ENCODE data around the gene TEDC2.

Gene TEDC2

DNA sequence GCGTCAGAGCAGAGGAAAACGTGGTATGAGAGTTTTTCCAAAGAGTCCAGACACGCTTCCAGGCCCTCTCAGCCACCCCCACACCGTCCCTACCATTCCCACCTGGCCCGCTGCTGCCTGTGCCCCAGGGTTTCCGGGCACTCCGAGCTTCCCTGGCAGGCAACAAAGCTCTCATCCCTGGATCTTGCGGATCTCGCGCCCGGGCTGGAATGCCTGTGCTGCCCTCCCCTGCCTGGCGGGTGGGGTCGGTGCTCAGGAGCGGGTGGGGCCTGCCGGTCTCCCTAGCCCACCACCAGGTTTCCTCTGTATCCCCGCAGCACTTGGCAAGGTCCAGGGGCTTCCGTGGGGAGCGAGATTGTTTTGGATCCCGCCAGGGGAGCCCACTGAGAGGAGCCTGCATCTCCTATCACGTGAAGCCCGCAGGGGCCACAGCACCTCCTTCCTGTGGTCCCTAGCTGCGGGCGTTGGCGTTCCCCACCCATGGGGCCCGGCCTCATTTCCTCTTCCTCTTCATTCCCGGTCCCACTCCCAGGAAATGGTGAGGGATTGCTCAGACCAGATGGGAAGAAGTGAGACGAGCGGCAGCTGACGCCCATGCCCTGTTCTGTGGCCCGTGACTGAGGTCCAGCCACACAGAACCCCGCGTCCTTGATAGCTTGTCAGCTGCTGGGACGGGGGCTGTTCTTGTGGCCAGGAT lies 26.1 kb downstream of the TEDC2 start:
- Histone ChIP-seq H3K4me3 (ENCODE audit: low read depth, low read length) (no peak overlapping the region), H3K27me3 (ENCODE audit: control insufficient read depth, insufficient read depth, low read length) (no peaks in the 10 kb centered on the region)

DNA sequence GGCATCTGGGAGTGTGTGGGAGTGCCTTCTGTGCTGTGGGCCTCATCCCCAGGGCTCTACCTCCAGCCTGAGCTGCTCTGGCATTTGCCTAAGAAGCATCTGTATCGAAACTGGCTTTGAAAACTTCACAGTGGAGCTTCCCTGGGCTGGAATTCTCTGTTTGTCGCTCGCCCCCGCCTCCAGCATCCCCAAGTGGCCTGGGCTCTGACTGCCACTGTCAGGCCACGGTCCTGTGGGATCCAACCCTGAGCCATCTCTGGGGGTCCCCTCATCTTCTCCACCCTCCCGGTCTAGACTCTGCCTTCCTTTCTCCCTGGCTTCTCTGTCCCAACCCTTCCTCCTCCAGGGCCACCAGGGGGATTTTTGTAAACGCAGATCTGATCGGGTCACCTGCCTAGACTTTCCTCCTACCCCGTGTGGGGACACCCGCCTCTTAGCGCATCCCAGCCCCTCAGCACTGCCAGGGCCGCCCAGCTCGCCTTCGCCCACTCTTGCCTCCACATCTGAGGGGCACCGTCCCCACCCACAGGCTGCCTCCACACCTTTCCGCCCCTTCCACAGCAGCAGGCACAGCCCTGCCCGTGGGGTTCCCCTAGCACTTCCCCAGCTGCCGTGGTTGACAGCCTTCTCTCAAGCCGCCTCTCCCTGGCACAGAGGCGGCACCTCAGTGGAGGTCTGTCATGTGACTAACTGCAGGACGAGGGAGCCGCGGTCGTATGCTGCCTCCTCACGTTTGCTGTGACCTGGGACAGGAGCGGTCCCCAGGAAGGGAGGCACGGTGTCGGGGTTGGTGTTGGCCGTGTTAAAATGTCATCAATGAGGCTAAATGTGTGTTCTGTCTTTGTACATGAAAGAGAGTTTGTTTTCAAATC lies 27.0 kb downstream of the TEDC2 start:
- Histone ChIP-seq H3K9me3 (ENCODE audit: control insufficient read depth, insufficient read depth, low read length) (no peaks in the 10 kb centered on the region), H3K27me3 (ENCODE audit: control insufficient read depth, insufficient read depth, low read length) (no peaks in the 10 kb centered on the region), H3K36me3 (ENCODE audit: control insufficient read depth, insufficient read depth, low read length) (no peaks in the 10 kb centered on the region), H3K4me1 (ENCODE audit: control insufficient read depth, insufficient read depth, low read length) (no peaks in the 10 kb centered on the region), H3K9ac (ENCODE audit: low read depth, low read length) (no peak overlapping the region), H3K4me3 (ENCODE audit: low read depth, low read length) (no peak overlapping the region)

More for the DNA sequence above, 26.1 kb downstream of the TEDC2 start:
- H3K4me1 ChIP-seq (ENCODE audit: control insufficient read depth, insufficient read depth, low read length): no peaks in the 10 kb centered on the region
- no peaks in the 10 kb centered on the region for H3K36me3 ChIP-seq (ENCODE audit: control insufficient read depth, insufficient read depth, low read length)
- H3K9me3 ChIP-seq (ENCODE audit: control insufficient read depth, insufficient read depth, low read length): no peaks in the 10 kb centered on the region
- no peak overlapping the region for H3K9ac ChIP-seq (ENCODE audit: low read depth, low read length)

DNA sequence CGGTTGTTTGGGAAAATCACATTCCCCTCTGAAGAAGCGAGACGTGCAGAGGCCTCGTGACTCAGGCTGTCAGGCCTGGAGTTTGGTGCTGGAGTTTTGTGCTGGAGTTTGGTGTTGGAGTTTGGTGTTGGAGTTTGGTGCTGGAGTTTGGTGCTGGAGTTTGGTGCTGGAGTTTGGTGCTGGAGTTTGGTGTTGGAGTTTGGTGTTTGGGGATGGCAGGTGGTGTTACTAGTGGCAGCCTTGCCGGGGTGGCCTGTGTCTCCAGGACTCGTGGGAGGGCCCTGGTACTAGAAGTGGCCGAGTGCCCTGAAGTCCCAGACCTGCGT lies 27.6 kb downstream of the TEDC2 start:
- no peaks in the 10 kb centered on the region for H3K36me3 ChIP-seq (ENCODE audit: control insufficient read depth, insufficient read depth, low read length)
- H3K4me3 ChIP-seq (ENCODE audit: low read depth, low read length): no peak overlapping the region
- H3K9me3 ChIP-seq (ENCODE audit: control insufficient read depth, insufficient read depth, low read length): no peaks in the 10 kb centered on the region
- H3K27me3 ChIP-seq (ENCODE audit: control insufficient read depth, insufficient read depth, low read length): no peaks in the 10 kb centered on the region
- no peak overlapping the region for H3K9ac ChIP-seq (ENCODE audit: low read depth, low read length)
- no peaks in the 10 kb centered on the region for H3K4me1 ChIP-seq (ENCODE audit: control insufficient read depth, insufficient read depth, low read length)

DNA sequence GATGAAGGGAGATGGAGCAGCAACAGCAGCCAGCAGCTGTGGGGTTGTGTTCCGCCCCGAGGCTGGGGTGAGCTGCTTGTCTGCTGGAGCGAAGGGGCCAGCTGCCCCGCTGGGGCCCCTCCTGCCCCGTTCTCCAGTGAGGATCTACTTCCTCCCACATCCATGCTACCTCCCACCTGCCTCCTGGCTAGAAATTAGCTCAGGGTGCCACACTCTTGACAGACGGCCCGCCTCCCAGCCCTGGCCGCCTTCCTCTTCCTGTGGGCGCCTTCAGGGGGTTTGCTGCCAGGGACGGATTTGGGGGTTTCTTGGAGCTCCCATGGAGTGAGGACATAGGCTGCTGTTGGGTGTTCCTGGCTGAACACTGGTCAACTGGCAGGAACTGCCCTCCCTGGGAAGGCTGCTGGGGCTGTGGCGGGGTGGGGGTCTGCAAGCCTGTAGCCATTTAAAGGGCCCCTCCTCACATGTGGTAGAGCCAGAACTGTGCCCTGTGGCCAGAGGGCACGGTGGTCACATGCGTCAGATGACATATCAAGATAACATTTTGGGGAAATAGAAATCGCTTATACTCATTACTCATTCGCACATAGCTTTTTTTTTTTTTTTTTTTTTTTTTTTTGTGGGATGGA lies 28.1 kb downstream of the TEDC2 start:
- no peak overlapping the region for H3K9ac ChIP-seq (ENCODE audit: low read depth, low read length)
- no peaks in the 10 kb centered on the region for H3K4me1 ChIP-seq (ENCODE audit: control insufficient read depth, insufficient read depth, low read length)
- no peaks in the 10 kb centered on the region for H3K27me3 ChIP-seq (ENCODE audit: control insufficient read depth, insufficient read depth, low read length)
- no peak overlapping the region for H3K4me3 ChIP-seq (ENCODE audit: low read depth, low read length)
- H3K9me3 ChIP-seq (ENCODE audit: control insufficient read depth, insufficient read depth, low read length): no peaks in the 10 kb centered on the region
- no peaks in the 10 kb centered on the region for H3K36me3 ChIP-seq (ENCODE audit: control insufficient read depth, insufficient read depth, low read length)

DNA sequence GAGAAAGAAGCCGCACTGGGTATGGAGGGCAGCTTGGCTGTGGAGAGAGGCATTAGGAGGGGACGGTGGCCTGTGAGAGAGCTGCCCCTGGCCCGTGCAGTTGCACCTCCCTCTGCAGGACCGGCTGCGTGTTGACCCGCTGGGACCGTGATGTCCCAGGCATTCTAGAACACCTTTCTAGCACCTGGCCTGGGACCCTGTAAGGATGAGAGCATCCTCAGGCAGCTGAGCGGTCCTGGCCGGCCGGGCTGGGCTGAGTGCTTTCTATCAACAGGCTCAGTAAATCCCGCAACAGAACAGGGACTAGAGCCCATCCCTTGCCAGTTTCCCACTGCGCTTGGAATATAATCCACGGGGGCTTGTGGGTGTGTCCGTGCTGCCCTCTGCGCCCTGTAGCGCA lies 29.7 kb downstream of the TEDC2 start:
- Histone ChIP-seq H3K27me3 (ENCODE audit: control insufficient read depth, insufficient read depth, low read length) (no peaks in the 10 kb centered on the region), H3K4me3 (ENCODE audit: low read depth, low read length) (no peak overlapping the region), H3K9ac (ENCODE audit: low read depth, low read length) (no peak overlapping the region), H3K9me3 (ENCODE audit: control insufficient read depth, insufficient read depth, low read length) (no peaks in the 10 kb centered on the region), H3K4me1 (ENCODE audit: control insufficient read depth, insufficient read depth, low read length) (no peaks in the 10 kb centered on the region), H3K36me3 (ENCODE audit: control insufficient read depth, insufficient read depth, low read length) (no peaks in the 10 kb centered on the region)

DNA sequence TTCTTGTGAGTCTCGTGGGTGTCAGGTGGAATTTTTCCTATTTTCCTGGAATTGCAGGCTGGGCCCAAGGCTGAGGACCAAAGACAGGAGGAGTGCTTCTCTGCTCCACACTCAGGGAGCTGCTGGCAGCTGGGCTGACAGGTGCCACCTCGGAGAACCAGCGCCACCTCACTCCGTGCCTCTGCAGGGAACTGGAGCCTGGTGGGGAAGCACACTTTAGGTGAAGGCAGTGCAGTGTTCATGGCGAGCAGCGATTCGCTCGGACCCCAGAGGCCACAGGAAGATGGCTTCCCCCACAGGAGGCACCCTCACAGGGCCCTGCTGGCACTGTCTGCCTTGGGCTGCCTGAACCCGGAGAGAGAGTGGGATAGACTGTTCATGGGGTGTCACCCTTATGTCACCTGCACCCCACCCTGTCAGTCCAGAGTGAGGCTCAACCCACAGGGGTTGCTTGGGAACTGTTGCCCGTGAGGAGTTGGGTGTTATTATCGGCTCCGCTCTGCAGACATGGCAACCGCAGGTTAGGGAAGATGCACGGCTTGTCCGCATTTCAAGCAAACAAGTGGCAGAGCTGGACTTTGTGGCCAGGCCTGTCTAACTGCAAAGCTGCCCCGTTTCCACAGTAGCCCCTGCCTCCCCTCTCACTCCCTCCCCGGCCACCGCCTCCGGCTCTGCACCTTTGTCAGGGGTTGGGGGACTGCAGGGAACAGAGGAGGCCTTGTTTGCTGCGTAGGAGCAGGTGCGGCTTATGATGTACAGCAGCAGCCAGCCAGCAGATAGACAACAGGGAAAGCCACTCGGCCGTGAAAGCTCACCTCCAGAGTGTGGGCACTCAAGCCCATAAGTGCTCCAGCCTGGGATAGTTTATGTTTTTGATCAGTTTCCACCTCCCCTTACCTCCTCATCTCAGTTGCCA lies 30.5 kb downstream of the TEDC2 start:
- Histone ChIP-seq H3K4me1 (ENCODE audit: control insufficient read depth, insufficient read depth, low read length) (no peaks in the 10 kb centered on the region), H3K4me3 (ENCODE audit: low read depth, low read length) (no peak overlapping the region), H3K9ac (ENCODE audit: low read depth, low read length) (no peak overlapping the region), H3K9me3 (ENCODE audit: control insufficient read depth, insufficient read depth, low read length) (no peaks in the 10 kb centered on the region), H3K27me3 (ENCODE audit: control insufficient read depth, insufficient read depth, low read length) (no peaks in the 10 kb centered on the region), H3K36me3 (ENCODE audit: control insufficient read depth, insufficient read depth, low read length) (no peaks in the 10 kb centered on the region)

DNA sequence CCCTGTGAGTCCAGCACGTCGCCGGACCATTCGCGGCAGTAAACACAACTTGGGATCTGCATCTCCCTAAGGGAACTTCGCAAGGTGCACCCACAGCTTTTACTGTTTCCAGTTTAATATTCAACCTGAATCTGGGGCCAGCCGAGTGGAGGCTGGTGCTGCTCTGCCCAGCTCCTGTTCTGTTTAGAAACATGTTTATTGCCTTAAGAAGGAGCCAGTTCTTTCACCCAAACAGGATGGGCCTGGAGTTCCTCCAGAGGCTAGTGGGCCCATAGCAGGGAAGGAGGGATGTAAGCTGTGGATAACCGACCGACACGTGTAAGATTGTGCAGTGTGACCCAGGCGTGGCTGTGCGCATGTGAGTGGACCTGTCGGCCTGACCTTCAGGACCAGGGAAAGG lies 32.4 kb downstream of the TEDC2 start:
- Histone ChIP-seq H3K9ac (ENCODE audit: low read depth, low read length) (no peak overlapping the region), H3K4me1 (ENCODE audit: control insufficient read depth, insufficient read depth, low read length) (no peaks in the 10 kb centered on the region), H3K4me3 (ENCODE audit: low read depth, low read length) (no peak overlapping the region), H3K9me3 (ENCODE audit: control insufficient read depth, insufficient read depth, low read length) (no peaks in the 10 kb centered on the region), H3K36me3 (ENCODE audit: control insufficient read depth, insufficient read depth, low read length) (peaks cover 12% of the 10 kb centered on the region), H3K27me3 (ENCODE audit: control insufficient read depth, insufficient read depth, low read length) (no peaks in the 10 kb centered on the region)

DNA sequence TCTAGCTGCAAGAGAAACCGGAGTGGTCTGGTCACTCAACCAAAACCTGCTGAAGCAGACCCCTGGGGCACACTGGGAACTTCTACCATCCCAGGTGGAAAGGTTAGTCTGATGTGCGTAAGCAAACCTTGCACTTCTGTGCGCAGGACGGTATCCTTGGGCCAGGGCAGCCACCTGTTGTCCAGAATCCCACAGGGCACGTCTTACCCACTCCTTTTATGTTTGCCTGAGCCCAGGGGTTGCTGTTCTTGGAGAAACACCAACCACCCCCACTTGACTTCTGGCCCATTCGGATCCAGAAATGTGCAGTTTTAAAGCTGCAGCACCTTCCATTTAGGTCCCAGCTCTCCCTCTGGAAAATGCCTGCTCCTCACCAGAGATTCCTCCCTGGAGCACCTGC lies 33.7 kb downstream of the TEDC2 start:
- Histone ChIP-seq H3K36me3 (ENCODE audit: control insufficient read depth, insufficient read depth, low read length) (peaks cover 21% of the 10 kb centered on the region), H3K27me3 (ENCODE audit: control insufficient read depth, insufficient read depth, low read length) (no peaks in the 10 kb centered on the region), H3K4me3 (ENCODE audit: low read depth, low read length) (no peak overlapping the region), H3K4me1 (ENCODE audit: control insufficient read depth, insufficient read depth, low read length) (no peaks in the 10 kb centered on the region), H3K9ac (ENCODE audit: low read depth, low read length) (no peak overlapping the region), H3K9me3 (ENCODE audit: control insufficient read depth, insufficient read depth, low read length) (no peaks in the 10 kb centered on the region)

DNA sequence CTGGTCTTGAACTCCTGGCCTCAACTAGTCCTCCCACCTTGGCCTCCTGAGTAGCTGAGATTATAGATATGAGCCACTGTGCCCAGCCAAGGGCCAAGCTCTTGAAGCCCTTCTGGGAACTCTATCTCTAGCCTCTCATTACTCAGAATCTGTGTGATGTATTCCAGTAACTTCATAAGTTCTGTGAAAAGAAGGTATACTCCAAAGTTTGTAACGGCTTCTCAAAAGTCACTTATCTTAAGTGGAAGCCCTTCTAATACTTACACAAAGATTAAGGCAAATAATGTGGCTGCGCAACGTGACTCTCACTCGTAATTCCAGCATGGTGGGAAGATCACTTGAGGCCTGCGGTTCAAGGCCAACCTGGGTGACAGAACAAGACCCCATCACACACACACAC lies 34.7 kb downstream of the TEDC2 start:
- no peaks in the 10 kb centered on the region for H3K4me1 ChIP-seq (ENCODE audit: control insufficient read depth, insufficient read depth, low read length)
- peaks cover 27% of the 10 kb centered on the region for H3K36me3 ChIP-seq (ENCODE audit: control insufficient read depth, insufficient read depth, low read length)

DNA sequence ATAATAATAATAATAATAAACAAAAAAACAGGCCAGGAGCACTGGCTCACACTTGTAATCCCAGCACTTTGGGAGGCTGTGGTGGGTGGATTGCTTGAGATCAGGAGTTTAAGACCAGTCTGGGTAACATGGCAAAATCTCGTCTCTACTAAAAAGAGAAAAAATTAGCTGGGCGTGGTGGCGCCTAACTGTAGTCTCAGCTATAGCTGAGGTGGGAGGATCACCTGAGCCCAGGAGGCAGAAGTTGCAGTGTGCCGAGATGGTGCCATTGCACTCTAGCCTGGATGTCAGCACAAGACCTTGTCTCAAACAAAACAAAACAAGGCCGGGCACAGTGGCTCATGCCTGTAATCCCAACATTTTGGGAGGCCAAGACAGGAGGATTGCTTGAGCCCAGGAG lies 35.1 kb downstream of the TEDC2 start:
- no peaks in the 10 kb centered on the region for H3K27me3 ChIP-seq (ENCODE audit: control insufficient read depth, insufficient read depth, low read length)
- peaks cover 27% of the 10 kb centered on the region for H3K36me3 ChIP-seq (ENCODE audit: control insufficient read depth, insufficient read depth, low read length)
- H3K4me3 ChIP-seq (ENCODE audit: low read depth, low read length): no peak overlapping the region
- no peaks in the 10 kb centered on the region for H3K4me1 ChIP-seq (ENCODE audit: control insufficient read depth, insufficient read depth, low read length)
- no peak overlapping the region for H3K9ac ChIP-seq (ENCODE audit: low read depth, low read length)
- H3K9me3 ChIP-seq (ENCODE audit: control insufficient read depth, insufficient read depth, low read length): no peaks in the 10 kb centered on the region

More for the DNA sequence above, 34.7 kb downstream of the TEDC2 start:
- Histone ChIP-seq H3K4me3 (ENCODE audit: low read depth, low read length) (no peak overlapping the region), H3K9me3 (ENCODE audit: control insufficient read depth, insufficient read depth, low read length) (no peaks in the 10 kb centered on the region), H3K27me3 (ENCODE audit: control insufficient read depth, insufficient read depth, low read length) (no peaks in the 10 kb centered on the region), H3K9ac (ENCODE audit: low read depth, low read length) (no peak overlapping the region)

Measured in iPS-15b (cell line).